NOMO-1 treated with DMSO at 0.1 percent for 48 hours (cell line): ENCODE results near the gene CAB39.
A peak's percentile ranks its signal among the peaks of the same experiment; 100 is the strongest.

Experiments
- DNase-seq: peaks from one replicate; lab custom pipeline; 2025; ENCODE audit not compliant: unreplicated experiment; lab: John Stamatoyannopoulos, UW

The CAB39 gene

GRCh38 chr2:230779126-230779525 lies 66.5 kb downstream of the CAB39 start:
- DNase-seq: no peak

GRCh38 chr2:230779607-230780006 lies 67.0 kb downstream of the CAB39 start:
- DNase-seq: no peak

GRCh38 chr2:230781130-230781797 lies 68.6 kb downstream of the CAB39 start:
- no peak for DNase-seq

- DNase-seq: no peak
Measured at GRCh38 chr2:230783101-230783500, 70.5 kb downstream of the CAB39 start.

- no peak for DNase-seq
Measured at GRCh38 chr2:230784795-230785194, 72.2 kb downstream of the CAB39 start.

- DNase-seq: no peak
Measured at GRCh38 chr2:230785346-230785745, 72.7 kb downstream of the CAB39 start.

GRCh38 chr2:230787101-230787500 lies 74.5 kb downstream of the CAB39 start:
- no peak for DNase-seq

GRCh38 chr2:230788554-230789175 lies 76.0 kb downstream of the CAB39 start:
- no peak for DNase-seq

GRCh38 chr2:230790981-230791380 lies 78.3 kb downstream of the CAB39 start:
- DNase-seq: no peak

- DNase-seq: peak; percentile 98
Measured at GRCh38 chr2:230793572-230794359, 81.1 kb downstream of the CAB39 start.

- DNase-seq: no peak
Measured at GRCh38 chr2:230794497-230794896, 81.9 kb downstream of the CAB39 start.

GRCh38 chr2:230795856-230796255 lies 83.2 kb downstream of the CAB39 start:
- DNase-seq: no peak

GRCh38 chr2:230796280-230796862 lies 83.7 kb downstream of the CAB39 start:
- no peak for DNase-seq

GRCh38 chr2:230797515-230798495 lies 85.2 kb downstream of the CAB39 start:
- peak; percentile 75 for DNase-seq

GRCh38 chr2:230798769-230799399 lies 86.2 kb downstream of the CAB39 start:
- DNase-seq: peak; percentile 61

GRCh38 chr2:230805353-230806017 lies 92.8 kb downstream of the CAB39 start:
- no peak for DNase-seq

- no peak for DNase-seq
Measured at GRCh38 chr2:230807729-230808128, 95.1 kb downstream of the CAB39 start.

- DNase-seq: no peak
Measured at GRCh38 chr2:230809015-230809414, 96.4 kb downstream of the CAB39 start.

GRCh38 chr2:230809677-230810251 lies 97.1 kb downstream of the CAB39 start:
- DNase-seq: no peak
